GM12872 (cell line): ENCODE data around the gene POU2F1.

Experiments used
- TF ChIP-seq, protein P1 (sequence below): IDR thresholded peaks from 3 replicates; pipeline ENCODE4 v1.5.1; 2011; ENCODE audit warnings: low read depth, mild to moderate bottlenecking, low read length, moderate library complexity; ENCODE audit not compliant: insufficient read depth

The POU2F1 gene

DNA sequence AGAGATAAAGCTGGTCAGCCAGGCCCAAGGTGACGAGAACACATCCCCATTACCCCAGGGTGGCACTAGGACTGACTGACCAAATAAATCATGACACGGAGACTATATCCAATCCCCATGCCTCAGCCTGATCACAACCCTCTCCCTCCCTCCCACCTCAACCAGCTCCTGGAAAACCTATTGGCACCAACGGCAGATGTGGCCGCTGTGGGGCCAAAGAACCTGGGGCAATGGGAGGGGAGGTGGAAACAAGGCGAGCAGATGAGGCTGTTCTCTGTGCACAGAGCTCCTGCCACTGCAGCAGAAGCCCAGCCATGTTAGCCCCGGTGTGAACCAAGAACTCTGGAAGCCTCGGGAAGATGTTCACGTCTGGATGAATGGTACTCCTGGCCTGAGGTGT, 220.1 kb downstream of the POU2F1 start:
- TF ChIP-seq, protein P1, sequence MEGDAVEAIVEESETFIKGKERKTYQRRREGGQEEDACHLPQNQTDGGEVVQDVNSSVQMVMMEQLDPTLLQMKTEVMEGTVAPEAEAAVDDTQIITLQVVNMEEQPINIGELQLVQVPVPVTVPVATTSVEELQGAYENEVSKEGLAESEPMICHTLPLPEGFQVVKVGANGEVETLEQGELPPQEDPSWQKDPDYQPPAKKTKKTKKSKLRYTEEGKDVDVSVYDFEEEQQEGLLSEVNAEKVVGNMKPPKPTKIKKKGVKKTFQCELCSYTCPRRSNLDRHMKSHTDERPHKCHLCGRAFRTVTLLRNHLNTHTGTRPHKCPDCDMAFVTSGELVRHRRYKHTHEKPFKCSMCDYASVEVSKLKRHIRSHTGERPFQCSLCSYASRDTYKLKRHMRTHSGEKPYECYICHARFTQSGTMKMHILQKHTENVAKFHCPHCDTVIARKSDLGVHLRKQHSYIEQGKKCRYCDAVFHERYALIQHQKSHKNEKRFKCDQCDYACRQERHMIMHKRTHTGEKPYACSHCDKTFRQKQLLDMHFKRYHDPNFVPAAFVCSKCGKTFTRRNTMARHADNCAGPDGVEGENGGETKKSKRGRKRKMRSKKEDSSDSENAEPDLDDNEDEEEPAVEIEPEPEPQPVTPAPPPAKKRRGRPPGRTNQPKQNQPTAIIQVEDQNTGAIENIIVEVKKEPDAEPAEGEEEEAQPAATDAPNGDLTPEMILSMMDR, result no peak

DNA sequence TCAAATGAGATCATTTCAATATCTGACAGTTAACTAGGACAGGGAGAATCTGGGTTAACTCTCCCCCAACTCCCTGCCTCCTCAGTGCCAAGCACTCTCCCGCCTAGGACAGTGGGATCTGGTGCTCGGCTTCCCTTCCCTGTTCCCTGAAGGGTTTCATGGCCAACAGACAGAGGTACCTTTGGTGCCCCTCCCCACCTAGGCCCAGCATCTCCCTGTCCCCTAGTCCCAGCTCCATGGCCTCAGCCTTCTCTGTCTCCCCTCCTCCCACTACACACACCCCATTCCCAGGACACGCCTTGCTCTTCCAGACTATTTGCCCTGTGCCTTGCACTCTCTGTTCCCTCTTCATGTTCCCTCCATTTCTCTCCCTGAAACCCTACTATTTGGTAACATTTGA, 220.5 kb downstream of the POU2F1 start:
- TF ChIP-seq, protein P1, result no peak

DNA sequence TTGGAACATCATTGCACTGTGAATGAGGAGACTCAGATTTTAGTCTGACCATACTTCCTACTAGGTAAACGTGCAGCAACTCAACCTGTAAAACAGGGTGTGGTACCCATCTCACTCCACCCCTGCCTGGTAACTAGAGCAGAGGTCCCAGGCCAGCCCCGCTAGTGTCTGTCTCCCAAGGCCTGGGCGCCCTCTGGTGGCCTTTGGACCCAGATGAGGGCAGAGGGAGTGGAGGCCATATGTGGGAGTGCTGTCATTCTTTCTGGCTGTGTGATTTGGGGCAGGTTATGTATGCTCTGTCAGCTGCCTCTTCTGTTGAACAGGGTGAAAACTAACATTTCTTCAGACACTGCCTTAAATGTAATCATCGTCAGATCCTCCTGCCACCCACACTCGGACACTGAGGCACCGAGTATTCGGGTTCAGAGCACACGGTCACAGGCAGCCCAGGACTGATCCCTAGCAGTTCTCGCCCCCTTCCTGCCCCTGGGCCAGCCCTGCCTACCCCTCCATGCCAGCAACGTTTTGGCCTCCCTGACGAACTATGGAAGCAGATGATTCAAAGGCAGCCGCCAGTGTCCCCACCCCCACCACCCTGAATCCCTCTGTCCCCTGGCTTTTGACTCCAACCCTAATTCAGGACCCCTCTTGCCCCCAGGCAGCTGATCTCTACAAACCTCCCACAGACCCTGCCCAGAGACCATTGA, 221.6 kb downstream of the POU2F1 start:
- TF ChIP-seq, protein P1, result peak; percentile 91

DNA sequence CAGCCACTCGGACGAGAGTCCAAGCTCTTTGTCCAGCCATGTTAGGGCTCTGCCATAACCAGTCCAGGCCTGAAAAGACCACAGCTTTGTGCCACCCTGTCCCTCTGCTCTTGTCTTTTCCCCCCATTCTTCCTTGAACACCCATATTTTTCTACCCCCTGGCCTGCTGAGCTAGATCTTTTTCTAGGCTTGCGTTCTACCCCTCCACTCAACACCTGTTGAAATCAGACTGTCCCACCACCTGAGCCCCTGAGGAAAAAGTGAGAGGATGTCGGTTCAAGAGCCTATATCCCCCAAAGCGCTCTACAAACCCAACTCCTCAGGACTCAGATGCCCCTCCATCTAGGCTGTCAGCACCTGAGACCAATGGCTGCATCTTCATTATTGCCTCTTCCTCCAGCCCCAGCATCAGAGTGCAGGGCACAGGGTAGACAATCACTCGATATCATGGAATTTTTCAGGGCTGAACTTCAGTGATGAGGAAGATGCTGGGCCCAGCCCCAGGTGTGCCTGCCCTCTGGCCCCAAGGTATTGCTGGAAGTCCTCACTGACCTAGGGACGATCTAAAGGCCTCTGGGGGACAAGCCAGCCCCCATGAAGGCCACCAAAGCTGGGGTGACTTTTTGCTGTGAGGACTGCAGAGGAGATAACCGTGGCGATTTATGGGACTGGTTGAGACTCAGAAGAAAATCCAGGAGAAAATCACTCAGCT, 222.3 kb downstream of the POU2F1 start:
- TF ChIP-seq, protein P1, result no peak

DNA sequence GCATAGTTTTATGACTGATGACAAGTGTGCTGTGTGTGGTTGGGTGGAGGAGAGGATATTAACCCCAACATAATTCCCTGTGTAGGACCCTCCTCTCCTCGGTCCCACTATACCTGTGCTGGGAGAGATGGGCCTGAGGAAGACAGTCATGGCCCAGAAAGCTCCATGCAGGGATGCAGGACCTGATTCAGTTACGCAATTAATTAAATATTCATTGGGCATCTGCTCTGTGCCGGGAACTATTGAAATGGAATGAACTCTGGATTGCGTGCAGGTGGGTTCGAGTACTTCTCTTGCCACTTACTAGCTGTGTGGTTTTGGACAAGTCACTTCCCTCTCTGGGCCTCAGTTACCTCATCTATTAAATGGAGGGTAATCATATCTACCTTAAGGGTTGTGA, 223.1 kb downstream of the POU2F1 start:
- TF ChIP-seq, protein P1, result no peak

DNA sequence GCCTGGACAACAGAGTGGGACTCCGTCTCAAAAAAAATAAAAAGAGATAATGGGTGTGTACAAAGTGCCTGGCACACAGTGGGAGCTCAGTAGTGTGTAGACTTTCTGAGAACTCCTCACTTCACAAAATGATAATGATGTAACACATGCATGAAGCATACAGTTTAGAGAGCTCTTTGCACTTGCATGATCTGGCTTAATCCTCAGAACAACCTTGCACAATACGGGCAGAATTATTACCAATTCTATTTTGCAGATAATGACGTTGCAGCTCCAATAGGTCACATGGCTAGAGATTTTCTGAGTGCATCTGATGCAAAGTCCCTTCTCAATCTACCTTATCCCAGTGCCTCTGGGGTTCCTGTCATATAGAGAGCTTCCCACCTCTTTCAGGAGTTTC, 226.3 kb downstream of the POU2F1 start:
- TF ChIP-seq, protein P1, result no peak

DNA sequence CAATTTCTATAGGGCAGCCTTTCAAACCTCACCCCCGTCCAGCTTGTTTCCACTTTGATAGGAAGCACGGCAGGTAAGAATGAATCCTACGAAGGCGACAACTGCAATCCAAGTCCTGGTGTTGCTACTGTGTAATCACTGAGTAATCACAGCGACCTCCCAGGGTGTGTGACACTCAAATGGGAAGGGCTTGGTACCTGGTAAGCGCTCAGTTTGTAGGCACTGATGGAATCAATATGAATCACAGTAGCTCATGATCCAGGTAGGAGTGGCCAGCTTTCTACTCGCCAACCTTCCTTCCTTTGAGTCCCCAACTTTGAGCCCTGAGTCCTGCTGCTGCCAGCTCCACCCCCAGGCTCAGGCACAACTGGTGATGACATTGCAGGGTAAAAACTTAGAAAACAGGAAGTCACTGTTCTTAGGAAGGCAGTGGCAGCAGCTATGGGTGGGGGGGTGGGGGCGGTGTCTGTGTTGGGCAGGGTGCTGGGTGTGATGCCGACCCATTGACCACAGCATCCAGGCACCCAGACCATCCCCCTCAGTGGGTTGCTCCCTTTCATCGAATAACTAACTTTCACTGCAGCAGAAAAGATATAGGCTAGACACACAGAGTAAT, 226.9 kb downstream of the POU2F1 start:
- TF ChIP-seq, protein P1, result no peak
